GM21447 (cell line): Measurements from ENCODE around the gene CEP112.

ENCODE experiments used
- ATAC-seq: cut with Tn5 transposase; IDR thresholded peaks from one replicate; pipeline ENCODE4 v1.9.1; 2021; ENCODE audit not compliant: unreplicated experiment

CEP112 gene

GRCh38 chr17:65664266-65664665, 527.7 kb downstream of the CEP112 start:
- ATAC-seq, result no peak

DNA sequence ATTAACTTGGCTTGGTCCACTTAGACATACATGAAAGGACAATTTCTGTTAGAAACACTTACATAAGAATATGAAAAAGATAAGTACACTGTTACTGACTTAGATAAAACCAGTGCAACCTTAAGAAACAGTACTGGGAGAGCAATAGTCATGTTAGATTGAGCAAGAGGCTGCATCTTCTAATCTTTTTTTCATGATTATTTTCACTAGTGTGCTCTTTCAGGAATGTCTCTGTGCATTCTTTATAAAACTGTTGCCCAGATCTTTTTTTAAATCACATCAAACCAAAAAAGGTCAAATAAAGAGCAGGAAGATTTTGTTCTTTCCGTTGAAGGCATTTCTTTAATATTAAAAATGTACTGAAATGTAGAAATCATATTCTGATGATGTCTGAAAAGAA, 529.7 kb downstream of the CEP112 start:
- no peak for ATAC-seq

GRCh38 chr17:65660947-65661346, 531.0 kb downstream of the CEP112 start:
- no peak for ATAC-seq

DNA sequence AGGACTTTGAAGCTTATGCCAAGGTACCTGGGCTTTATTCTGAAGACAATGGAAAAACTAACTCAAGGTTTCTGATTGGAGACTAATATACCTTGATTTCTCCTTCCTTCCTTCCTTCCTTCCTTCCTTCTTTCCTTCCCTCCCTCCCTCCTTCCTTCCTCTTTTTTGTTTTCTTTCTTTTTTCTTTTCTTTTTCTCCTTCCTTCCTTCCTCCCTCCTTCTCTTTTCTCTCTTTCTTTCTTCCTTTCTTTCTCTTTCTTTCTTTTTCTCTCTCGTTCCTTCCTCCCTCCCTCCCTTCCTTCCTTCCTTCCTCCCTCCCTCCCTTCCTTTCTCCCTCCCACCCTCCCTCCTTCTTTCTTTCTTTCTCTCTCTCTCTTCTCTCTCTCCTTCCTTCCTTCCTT, 531.9 kb downstream of the CEP112 start:
- no peak for ATAC-seq

DNA sequence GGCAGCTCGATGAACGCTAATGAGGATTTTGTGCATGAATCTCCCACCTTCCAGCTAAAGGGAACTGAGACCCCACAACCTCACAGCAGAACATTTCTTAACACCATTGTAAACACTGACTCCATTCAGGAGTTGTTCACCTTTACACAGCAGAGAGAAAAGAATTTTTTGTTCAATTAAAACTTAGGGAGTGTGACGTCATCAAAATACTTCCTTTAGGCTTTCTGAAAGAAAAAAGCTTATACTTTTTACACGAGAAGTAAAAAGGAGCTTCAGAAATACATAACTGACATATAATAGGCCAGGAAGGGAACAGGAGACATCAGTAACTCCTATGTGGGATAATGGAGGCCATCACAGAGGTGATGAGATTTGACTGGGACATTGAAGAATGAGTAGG, 532.4 kb downstream of the CEP112 start:
- ATAC-seq, result no peak

DNA sequence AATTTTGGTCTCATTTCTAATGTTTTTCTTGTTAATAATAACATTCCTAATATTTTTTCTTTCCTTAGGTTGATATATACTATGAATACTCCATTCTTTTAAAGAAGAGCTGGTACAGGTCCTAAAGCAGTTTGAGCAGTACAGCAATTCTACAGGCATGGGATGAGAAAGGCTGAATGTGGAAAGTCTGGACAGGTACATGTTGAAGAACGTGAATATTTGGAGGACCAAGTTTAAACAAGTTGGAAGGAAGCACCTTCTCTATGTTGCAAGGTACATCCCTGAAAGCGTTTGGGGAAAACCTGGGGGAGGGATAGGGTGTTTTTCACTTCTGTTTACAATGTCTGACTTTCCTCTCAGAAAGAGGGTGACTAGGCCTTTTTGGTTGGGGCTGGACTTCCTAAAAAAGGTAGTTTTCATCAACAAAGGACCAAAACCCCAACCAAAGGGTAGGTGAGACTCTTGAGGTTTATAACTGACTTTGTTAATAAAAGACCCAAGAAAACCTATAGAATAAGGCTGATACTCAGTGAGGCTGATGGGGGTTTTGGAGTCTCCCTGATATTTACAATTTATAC, 534.6 kb downstream of the CEP112 start:
- ATAC-seq, result peak; percentile 44

- peak; percentile 75 for ATAC-seq
Observed at GRCh38 chr17:65656390-65657250, 535.3 kb downstream of the CEP112 start.

GRCh38 chr17:65655706-65656105, 536.2 kb downstream of the CEP112 start:
- ATAC-seq, result no peak

DNA sequence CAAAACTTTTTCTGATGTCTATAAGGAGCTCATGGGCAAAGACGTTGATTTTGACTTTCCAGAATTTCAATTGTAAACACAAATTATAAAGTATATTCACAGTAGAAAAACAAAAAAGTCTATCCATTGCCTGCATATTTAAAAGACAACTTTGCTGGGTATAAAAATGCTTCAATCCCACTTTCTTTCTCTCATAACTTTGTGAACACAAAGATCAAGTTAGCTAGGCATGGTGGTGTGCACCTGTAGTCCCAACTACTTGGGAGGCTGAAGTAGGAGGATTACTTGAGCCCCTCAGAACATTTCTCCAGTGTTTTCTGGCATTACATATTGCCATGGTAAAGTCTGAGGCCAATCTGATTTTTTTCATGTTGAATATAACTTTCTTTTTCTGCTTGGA, 547.4 kb downstream of the CEP112 start:
- no peak for ATAC-seq

- no peak for ATAC-seq
Observed at GRCh38 chr17:65638221-65638975, 553.5 kb downstream of the CEP112 start.

DNA sequence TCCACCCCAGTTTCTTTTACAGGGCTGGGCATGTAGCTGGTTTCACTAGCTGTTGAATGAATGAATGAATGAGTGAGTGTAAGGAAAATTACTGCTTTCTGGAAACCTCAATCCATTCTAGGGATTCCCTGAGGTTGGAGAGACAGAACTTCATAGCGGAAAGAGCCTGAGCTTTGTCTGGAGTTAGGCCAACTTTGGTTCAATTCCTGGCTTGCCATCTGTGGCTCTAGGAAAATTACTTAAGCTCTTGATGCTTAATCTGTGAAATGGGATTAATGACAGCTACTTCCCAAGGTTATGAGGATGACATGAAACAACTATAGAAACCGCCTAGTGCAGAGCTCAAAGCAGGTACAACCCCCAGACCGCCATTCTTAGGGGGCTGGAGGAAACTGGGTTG, 554.1 kb downstream of the CEP112 start:
- no peak for ATAC-seq

GRCh38 chr17:65634533-65634932, 557.4 kb downstream of the CEP112 start:
- ATAC-seq, result no peak

DNA sequence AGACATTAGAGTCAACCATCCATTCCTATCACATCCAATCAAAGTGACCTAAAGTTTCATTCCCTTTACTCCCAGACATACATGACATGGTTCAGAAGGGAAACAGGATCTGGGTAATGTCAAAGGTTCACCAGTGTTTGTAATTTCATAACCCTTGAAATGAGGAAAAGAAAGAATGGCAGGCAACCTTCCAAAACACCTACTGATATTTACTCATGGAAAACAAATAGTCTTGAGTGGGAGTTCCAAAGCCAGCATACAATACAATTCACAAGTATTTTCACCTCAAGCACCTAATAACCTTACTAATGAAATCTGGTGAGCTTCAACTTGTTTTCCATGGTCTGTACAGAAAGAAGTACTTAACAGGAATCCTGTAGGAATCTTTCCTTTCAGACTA, 557.9 kb downstream of the CEP112 start:
- ATAC-seq, result no peak

DNA sequence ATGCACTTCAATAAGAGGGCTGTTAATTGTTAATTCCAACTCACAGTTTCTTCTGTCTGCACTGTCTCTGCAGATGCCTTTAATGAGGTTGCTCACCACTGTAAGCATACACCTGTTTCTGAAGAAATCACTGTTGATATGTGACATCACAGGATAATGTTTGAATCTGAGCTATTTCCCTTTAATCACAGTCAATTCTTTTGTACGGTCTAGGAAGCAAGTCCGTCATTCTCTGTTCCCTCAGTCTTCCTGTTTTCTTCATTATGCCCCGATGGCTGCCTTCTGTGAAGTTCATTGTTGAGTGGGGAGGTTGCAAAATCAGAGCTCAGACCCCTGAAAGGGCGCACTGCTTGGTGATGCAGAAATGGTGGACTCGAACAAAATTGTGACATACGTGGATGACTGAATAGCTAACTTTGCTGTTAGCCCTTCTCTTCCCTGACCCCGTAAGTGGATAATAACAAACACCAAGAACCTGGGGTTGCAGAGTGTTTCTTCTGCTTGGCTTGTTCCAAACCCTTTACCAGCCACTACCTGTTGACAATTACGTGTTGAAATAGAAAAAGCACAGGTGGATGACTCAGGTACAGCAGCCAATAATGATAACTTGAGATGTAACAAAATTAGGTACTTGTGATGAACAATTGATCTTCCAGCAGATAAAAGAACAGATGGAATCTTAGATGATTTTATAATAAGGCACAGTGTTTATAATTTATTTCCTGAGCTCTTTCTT, 558.6 kb downstream of the CEP112 start:
- no peak for ATAC-seq

- ATAC-seq, result no peak
Observed at GRCh38 chr17:65630502-65630901, 561.4 kb downstream of the CEP112 start.

DNA sequence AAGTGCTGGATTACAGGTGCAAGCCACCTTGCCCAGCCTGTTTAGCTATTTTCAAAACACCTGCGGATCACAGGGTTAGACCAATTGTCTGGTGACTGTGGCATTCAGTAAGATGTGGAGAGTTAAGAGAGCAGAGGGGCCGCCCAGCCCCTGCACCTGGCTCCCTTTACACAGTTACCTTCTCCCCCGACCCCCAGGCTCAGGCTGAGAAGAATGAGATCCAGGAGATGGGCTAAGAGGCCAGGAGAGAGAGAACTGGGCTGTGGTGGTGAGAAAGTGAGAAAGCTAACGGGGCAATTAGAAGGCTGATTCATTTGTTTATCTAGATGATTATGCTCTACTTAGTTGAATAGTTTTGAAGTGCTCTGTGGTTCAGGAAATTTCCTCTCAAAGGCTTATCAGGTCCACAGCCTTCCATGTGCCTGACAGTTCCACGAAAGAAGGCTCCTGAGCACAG, 562.7 kb downstream of the CEP112 start:
- ATAC-seq, result no peak

DNA sequence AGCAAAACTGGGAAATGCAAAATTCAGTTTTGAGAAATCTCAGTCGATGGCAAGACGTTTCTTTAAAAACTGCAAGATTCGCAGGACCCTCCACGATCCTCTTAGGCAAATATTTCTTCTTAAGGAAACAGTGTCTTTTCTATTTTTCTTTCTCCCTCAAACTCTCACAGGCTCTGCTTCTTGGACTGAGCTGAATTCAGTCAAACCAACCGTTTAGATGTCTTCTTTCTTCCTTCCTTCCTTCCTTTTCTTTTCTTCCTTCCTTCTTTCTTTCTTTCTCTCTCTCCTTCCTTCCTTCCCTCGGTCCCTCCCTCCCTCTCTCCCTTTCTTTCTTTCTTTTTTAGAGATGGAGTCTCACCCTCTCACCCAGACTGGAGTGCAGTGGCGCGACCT, 563.3 kb downstream of the CEP112 start:
- no peak for ATAC-seq

DNA sequence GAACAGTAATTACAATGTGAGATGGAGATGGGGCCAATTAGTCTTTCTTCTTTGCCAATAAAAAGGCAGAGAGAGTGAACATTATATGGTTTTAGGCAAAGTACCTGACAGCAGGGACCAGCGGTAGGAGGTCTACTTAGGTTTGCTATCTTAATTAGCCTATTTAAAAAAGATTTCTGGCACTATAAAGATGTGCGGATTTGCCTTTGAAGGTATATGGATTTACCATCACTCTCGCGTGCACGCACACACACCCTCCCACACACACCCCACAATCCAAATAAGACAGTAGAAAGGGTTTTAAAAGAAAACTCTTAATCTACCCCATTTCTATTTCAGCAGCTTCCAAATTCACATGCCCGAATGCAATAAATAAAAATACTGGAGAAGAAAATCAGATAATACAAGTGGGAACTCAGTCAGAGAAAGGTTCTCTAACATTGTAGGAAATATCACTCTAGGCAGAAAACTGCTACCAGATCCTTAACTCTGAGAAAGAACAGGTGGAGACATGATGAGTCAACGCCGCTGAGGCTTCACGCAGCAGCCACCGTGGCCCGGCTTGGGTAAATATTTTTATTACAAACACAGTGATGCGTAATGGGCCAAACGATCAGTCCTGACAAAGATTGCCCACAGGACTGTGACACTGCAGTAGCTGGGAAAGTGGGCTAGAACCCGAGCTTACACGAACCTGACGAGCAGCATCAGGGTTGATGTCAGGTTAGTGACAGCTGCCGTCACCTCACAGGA, 563.9 kb downstream of the CEP112 start:
- ATAC-seq, result no peak

GRCh38 chr17:65627108-65627507, 564.8 kb downstream of the CEP112 start:
- no peak for ATAC-seq

GRCh38 chr17:65626451-65626850, 565.5 kb downstream of the CEP112 start:
- no peak for ATAC-seq
